GM23338 (cell line): Measurements from ENCODE around the gene LCP1. TPM values are rescaled to one million over a fixed set of nuclear protein-coding genes. Genes with fewer than 3 reads are reported as not detected.

Source experiments
- ATAC-seq: fragments of 200-7000 bp; cut with Tn5 transposase; 3 replicates; pipeline ENCODE4 v1.9.1; 2020
- DNase-seq: peaks from one replicate; pipeline ENCODE4 v3.0.0-alpha.2; 2015; ENCODE audit warnings: low spot score
- H2AFZ ChIP-seq: fragments of 200-600 bp; sonication (generic); 2 replicates; pipeline ENCODE4 v1.8.0; 2016; ENCODE audit warnings: antibody characterized with exemption, mild to moderate bottlenecking, moderate library complexity
- H3F3A ChIP-seq: fragments of 200-600 bp; sonication (generic); replicated peaks from 2 replicates; pipeline ENCODE4 v1.8.0; 2017; ENCODE audit warnings: antibody characterized with exemption, mixed run types, low read depth
- H3K27ac ChIP-seq: fragments of 200-600 bp; sonication (generic); 2 replicates; pipeline ENCODE4 v1.6.1; 2016; ENCODE audit warnings: low read depth
- H3K27me3 ChIP-seq: fragments of 200-600 bp; sonication (generic); 2 replicates; pipeline ENCODE4 v1.8.0; 2016; ENCODE audit warnings: mild to moderate bottlenecking, mixed run types, moderate library complexity; ENCODE audit not compliant: insufficient read depth
- H3K36me3 ChIP-seq: fragments of 200-600 bp; sonication (generic); 2 replicates; pipeline ENCODE4 v1.8.0; 2016; ENCODE audit warnings: mild to moderate bottlenecking; ENCODE audit not compliant: insufficient read depth
- H3K4me1 ChIP-seq: fragments of 200-600 bp; sonication (generic); 2 replicates; pipeline ENCODE4 v1.8.0; 2016; ENCODE audit warnings: mild to moderate bottlenecking, moderate library complexity; ENCODE audit not compliant: insufficient read depth
- H3K4me2 ChIP-seq: fragments of 200-600 bp; sonication (generic); 2 replicates; pipeline ENCODE4 v1.7.1; 2017; ENCODE audit warnings: mixed run types
- H3K4me3 ChIP-seq: fragments of 200-600 bp; sonication (generic); 2 replicates; pipeline ENCODE4 v1.6.1; 2016; ENCODE audit warnings: mixed run types
- H3K79me2 ChIP-seq: fragments of 200-600 bp; sonication (generic); replicated peaks from 2 replicates; pipeline ENCODE4 v1.8.0; 2017; ENCODE audit warnings: mild to moderate bottlenecking; ENCODE audit not compliant: insufficient read depth
- H3K9me2 ChIP-seq: fragments of 200-600 bp; sonication (generic); 2 replicates; pipeline ENCODE4 v1.8.0; 2017; ENCODE audit not compliant: insufficient read depth
- H4K20me1 ChIP-seq: fragments of 200-600 bp; sonication (generic); replicated peaks from 2 replicates; pipeline ENCODE4 v1.8.0; 2017; ENCODE audit warnings: mild to moderate bottlenecking; ENCODE audit not compliant: insufficient read depth
- H3K27ac Mint-ChIP-seq: 2 replicates; pipeline ENCODE4 v1.8.0; 2020; ENCODE audit warnings: inconsistent platforms, mild to moderate bottlenecking, moderate library complexity, mixed read lengths
- H3K27me3 Mint-ChIP-seq: 3 replicates; pipeline ENCODE4 v1.8.0; 2022; ENCODE audit warnings: low read depth, mild to moderate bottlenecking, moderate library complexity, mixed read lengths, inconsistent platforms; ENCODE audit not compliant: insufficient read depth, poor library complexity
- H3K36me3 Mint-ChIP-seq: 3 replicates; pipeline ENCODE4 v1.8.0; 2021; ENCODE audit warnings: low read depth, mild to moderate bottlenecking, inconsistent platforms, moderate library complexity, mixed read lengths
- H3K4me1 Mint-ChIP-seq: 3 replicates; pipeline ENCODE4 v1.8.0; 2020; ENCODE audit warnings: mild to moderate bottlenecking, inconsistent platforms, mixed read lengths
- H3K4me3 Mint-ChIP-seq: 3 replicates; pipeline ENCODE4 v1.8.0; 2021; ENCODE audit warnings: moderate library complexity, mild to moderate bottlenecking, inconsistent platforms, mixed read lengths
- H3K9me3 Mint-ChIP-seq: 3 replicates; pipeline ENCODE4 v1.8.0; 2020; ENCODE audit warnings: moderate library complexity, mild to moderate bottlenecking, inconsistent platforms, mixed read lengths
- CREB1 ChIP-seq: fragments of 250-450 bp; sonication (Bioruptor Pico); IDR thresholded peaks from 2 replicates; pipeline ENCODE4 v1.5.0; 2020; ENCODE audit warnings: low read depth, mild to moderate bottlenecking, moderate library complexity
- EZH2 ChIP-seq: fragments of 200-600 bp; sonication (generic); IDR thresholded peaks from one replicate; pipeline ENCODE4 v1.8.0; 2017; ENCODE audit warnings: antibody characterized with exemption, mild to moderate bottlenecking, low read depth; ENCODE audit not compliant: unreplicated experiment
- EZH2phosphoT487 ChIP-seq: fragments of 200-600 bp; sonication (generic); IDR thresholded peaks from one replicate; pipeline ENCODE4 v1.8.1; 2018; ENCODE audit warnings: antibody characterized with exemption; ENCODE audit not compliant: unreplicated experiment
- JUNB ChIP-seq: IDR thresholded peaks from one replicate; pipeline ENCODE4 v1.6.1; 2016; ENCODE audit warnings: antibody characterized with exemption; ENCODE audit not compliant: unreplicated experiment
- NANOG ChIP-seq: IDR thresholded peaks from 2 replicates; pipeline ENCODE4 v1.6.1; 2016; ENCODE audit warnings: antibody characterized with exemption, borderline replicate concordance
- POLR2AphosphoS5 ChIP-seq: IDR thresholded peaks from 2 replicates; pipeline ENCODE4 v1.6.1; 2016; ENCODE audit warnings: antibody characterized with exemption, low read depth
- STAT1 ChIP-seq: IDR thresholded peaks from one replicate; pipeline ENCODE4 v1.6.1; 2016; ENCODE audit warnings: antibody characterized with exemption; ENCODE audit not compliant: unreplicated experiment
- ZNF114 ChIP-seq: fragments of 250-450 bp; sonication (Bioruptor Pico); IDR thresholded peaks from 2 replicates; pipeline ENCODE4 v1.5.0; 2020; ENCODE audit warnings: mild to moderate bottlenecking, moderate library complexity
- ZNF331 ChIP-seq: fragments of 250-450 bp; sonication (Bioruptor Pico); IDR thresholded peaks from 2 replicates; pipeline ENCODE4 v1.5.0; 2020; ENCODE audit warnings: low read depth, mild to moderate bottlenecking, moderate library complexity
- polyA plus RNA-seq: library from polyadenylated mRNA; unstranded; fragments of >200 nt; fragmentation: Nextera tagmentation; extraction: Ambion mirVana; gene quantifications from 2 replicates; pipeline ENCODE4 v1.2.1, GENCODE V29; 2016
- total RNA-seq: library from RNA; depleted of rRNA; stranded (reverse); fragments of >200 nt; shearing (Covaris generic); gene quantifications from 2 replicates; pipeline ENCODE4 v1.2.3, GENCODE V29; 2014
- TF ChIP-seq, protein P1 (sequence below): fragments of 250-450 bp; sonication (Bioruptor Pico); IDR thresholded peaks from 2 replicates; pipeline ENCODE4 v1.5.0; 2020; ENCODE audit warnings: mild to moderate bottlenecking, moderate library complexity

The LCP1 gene
- total and polyA plus RNA-seq, 2 experiments from 2014 or later = 1.9 to 3.4 TPM

GRCh38 chr13:46192412-46192811 is 10.4 kb upstream of the LCP1 start (continued):
- TF ChIP-seq, protein P1, sequence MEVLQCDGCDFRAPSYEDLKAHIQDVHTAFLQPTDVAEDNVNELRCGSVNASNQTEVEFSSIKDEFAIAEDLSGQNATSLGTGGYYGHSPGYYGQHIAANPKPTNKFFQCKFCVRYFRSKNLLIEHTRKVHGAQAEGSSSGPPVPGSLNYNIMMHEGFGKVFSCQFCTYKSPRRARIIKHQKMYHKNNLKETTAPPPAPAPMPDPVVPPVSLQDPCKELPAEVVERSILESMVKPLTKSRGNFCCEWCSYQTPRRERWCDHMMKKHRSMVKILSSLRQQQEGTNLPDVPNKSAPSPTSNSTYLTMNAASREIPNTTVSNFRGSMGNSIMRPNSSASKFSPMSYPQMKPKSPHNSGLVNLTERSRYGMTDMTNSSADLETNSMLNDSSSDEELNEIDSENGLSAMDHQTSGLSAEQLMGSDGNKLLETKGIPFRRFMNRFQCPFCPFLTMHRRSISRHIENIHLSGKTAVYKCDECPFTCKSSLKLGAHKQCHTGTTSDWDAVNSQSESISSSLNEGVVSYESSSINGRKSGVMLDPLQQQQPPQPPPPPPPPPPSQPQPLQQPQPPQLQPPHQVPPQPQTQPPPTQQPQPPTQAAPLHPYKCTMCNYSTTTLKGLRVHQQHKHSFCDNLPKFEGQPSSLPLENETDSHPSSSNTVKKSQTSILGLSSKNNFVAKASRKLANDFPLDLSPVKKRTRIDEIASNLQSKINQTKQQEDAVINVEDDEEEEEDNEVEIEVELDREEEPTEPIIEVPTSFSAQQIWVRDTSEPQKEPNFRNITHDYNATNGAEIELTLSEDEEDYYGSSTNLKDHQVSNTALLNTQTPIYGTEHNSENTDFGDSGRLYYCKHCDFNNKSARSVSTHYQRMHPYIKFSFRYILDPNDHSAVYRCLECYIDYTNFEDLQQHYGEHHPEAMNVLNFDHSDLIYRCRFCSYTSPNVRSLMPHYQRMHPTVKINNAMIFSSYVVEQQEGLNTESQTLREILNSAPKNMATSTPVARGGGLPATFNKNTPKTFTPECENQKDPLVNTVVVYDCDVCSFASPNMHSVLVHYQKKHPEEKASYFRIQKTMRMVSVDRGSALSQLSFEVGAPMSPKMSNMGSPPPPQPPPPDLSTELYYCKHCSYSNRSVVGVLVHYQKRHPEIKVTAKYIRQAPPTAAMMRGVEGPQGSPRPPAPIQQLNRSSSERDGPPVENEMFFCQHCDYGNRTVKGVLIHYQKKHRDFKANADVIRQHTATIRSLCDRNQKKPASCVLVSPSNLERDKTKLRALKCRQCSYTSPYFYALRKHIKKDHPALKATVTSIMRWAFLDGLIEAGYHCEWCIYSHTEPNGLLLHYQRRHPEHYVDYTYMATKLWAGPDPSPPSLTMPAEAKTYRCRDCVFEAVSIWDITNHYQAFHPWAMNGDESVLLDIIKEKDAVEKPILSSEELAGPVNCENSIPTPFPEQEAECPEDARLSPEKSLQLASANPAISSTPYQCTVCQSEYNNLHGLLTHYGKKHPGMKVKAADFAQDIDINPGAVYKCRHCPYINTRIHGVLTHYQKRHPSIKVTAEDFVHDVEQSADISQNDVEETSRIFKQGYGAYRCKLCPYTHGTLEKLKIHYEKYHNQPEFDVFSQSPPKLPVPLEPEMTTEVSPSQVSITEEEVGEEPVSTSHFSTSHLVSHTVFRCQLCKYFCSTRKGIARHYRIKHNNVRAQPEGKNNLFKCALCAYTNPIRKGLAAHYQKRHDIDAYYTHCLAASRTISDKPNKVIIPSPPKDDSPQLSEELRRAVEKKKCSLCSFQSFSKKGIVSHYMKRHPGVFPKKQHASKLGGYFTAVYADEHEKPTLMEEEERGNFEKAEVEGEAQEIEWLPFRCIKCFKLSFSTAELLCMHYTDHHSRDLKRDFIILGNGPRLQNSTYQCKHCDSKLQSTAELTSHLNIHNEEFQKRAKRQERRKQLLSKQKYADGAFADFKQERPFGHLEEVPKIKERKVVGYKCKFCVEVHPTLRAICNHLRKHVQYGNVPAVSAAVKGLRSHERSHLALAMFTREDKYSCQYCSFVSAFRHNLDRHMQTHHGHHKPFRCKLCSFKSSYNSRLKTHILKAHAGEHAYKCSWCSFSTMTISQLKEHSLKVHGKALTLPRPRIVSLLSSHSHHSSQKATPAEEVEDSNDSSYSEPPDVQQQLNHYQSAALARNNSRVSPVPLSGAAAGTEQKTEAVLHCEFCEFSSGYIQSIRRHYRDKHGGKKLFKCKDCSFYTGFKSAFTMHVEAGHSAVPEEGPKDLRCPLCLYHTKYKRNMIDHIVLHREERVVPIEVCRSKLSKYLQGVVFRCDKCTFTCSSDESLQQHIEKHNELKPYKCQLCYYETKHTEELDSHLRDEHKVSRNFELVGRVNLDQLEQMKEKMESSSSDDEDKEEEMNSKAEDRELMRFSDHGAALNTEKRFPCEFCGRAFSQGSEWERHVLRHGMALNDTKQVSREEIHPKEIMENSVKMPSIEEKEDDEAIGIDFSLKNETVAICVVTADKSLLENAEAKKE (CRISPR knock-in tag) = no peak
- TF ChIP-seq ZNF331 (CRISPR knock-in tag) = no peak

DNA sequence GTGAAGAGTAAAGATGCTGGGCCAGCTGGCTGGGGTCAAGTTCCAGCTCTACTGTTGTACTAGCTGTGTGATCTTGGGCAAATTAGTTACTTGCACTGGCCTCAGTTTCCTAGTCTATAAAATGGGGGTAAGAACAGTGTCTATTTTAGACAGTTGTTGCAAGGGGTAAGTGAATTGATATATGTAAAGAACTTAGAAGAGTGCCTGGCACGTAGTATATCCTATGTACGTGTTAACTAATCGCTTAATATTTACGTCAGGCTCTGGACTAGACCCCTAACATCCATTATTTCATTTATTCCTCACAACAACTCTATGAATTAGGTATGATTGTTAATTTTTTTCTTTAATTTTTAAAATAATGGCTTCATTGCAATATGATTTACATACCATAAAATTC is 3.7 kb upstream of the LCP1 start:
- H2AFZ ChIP-seq = no peak overlapping the region
- no peaks in the 10 kb centered on the region for H3K9me2 ChIP-seq
- H3K4me1 ChIP-seq = no peaks in the 10 kb centered on the region
- no peaks in the 10 kb centered on the region for H3F3A ChIP-seq
- no peak overlapping the region for H3K27ac ChIP-seq
- Mint-ChIP-seq H3K9me3 (no peaks in the 10 kb centered on the region), H3K27me3 (peaks cover 9% of the 10 kb centered on the region), H3K27ac (no peak overlapping the region), H3K4me1 (peaks cover 3% of the 10 kb centered on the region; the same call in 1 of the 3 replicates), H3K36me3 (no peaks in the 10 kb centered on the region), H3K4me3 (no peak overlapping the region)
- H4K20me1 ChIP-seq = peaks cover 3% of the 10 kb centered on the region; the same call in 1 of the 2 replicates
- no peak overlapping the region for H3K4me2 ChIP-seq
- no peak overlapping the region for H3K4me3 ChIP-seq
- no peaks in the 10 kb centered on the region for H3K79me2 ChIP-seq
- no peak for TF ChIP-seq POLR2AphosphoS5
- TF ChIP-seq STAT1 = no peak
- TF ChIP-seq, protein P1 (CRISPR knock-in tag) = no peak
- no peak for TF ChIP-seq JUNB
- TF ChIP-seq ZNF114 (CRISPR knock-in tag) = no peak
- TF ChIP-seq NANOG = no peak
- no peak for TF ChIP-seq CREB1
- TF ChIP-seq EZH2phosphoT487 = no peak
- no peak for TF ChIP-seq EZH2
- ATAC-seq (no peak), DNase-seq (no peak)
- H3K36me3 ChIP-seq = no peaks in the 10 kb centered on the region
- no peaks in the 10 kb centered on the region for H3K27me3 ChIP-seq
